HG03442 (cell line): ENCODE data around the gene SSPN.
"Not testable (repeated sequence)": the region's sequence is repeated elsewhere in the genome, so short reads cannot be mapped to it uniquely, and the experiment has no call there.

Experiments
- ATAC-seq: cut with Tn5 transposase; IDR thresholded peaks from one replicate; pipeline ENCODE4 v1.9.1; 2021; ENCODE audit warnings: mild to moderate bottlenecking, moderate library complexity; ENCODE audit not compliant: unreplicated experiment

Gene SSPN

GRCh38 chr12:26226629-26227360 lies 31.4 kb downstream of the SSPN start:
- ATAC-seq: no peak

- no peak for ATAC-seq
Observed at GRCh38 chr12:26227361-26227745, 32.0 kb downstream of the SSPN start.

- no peak for ATAC-seq
Observed at GRCh38 chr12:26229910-26230309, 34.5 kb downstream of the SSPN start.

- no peak for ATAC-seq
Observed at GRCh38 chr12:26231470-26231869, 36.1 kb downstream of the SSPN start.

GRCh38 chr12:26231921-26232320 lies 36.5 kb downstream of the SSPN start:
- ATAC-seq: no peak

GRCh38 chr12:26233631-26234030 lies 38.3 kb downstream of the SSPN start:
- no peak for ATAC-seq

- ATAC-seq: not testable (repeated sequence)
Observed at GRCh38 chr12:26235465-26235864, 40.1 kb downstream of the SSPN start.

- no peak for ATAC-seq
Observed at GRCh38 chr12:26238341-26239121, 43.2 kb downstream of the SSPN start.

- ATAC-seq: no peak
Observed at GRCh38 chr12:26239122-26239851, 43.9 kb downstream of the SSPN start.

- ATAC-seq: no peak
Observed at GRCh38 chr12:26239852-26240815, 44.8 kb downstream of the SSPN start.

- ATAC-seq: no peak
Observed at GRCh38 chr12:26241080-26241479, 45.7 kb downstream of the SSPN start.

- no peak for ATAC-seq
Observed at GRCh38 chr12:26242683-26243082, 47.3 kb downstream of the SSPN start.

GRCh38 chr12:26244503-26244902 lies 49.1 kb downstream of the SSPN start:
- no peak for ATAC-seq

- ATAC-seq: no peak
Observed at GRCh38 chr12:26245175-26245942, 50.0 kb downstream of the SSPN start.

GRCh38 chr12:26246483-26247164 lies 51.3 kb downstream of the SSPN start:
- no peak for ATAC-seq

- no peak for ATAC-seq
Observed at GRCh38 chr12:26247873-26248272, 52.5 kb downstream of the SSPN start.

GRCh38 chr12:26250801-26251200 lies 55.4 kb downstream of the SSPN start:
- ATAC-seq: no peak

GRCh38 chr12:26251600-26251999 lies 56.2 kb downstream of the SSPN start:
- no peak for ATAC-seq

GRCh38 chr12:26252946-26253345 lies 57.6 kb downstream of the SSPN start:
- ATAC-seq: no peak
